Measurements from ENCODE around the gene STAT4. TPM values are rescaled to one million over a fixed set of nuclear protein-coding genes. Genes with fewer than 3 reads are reported as not detected.

The STAT4 gene
- total and polyA plus RNA-seq, 4 donors, result 0.85 to 7.9 (median 3.2) TPM

- DNase-seq (ENCODE audit: low spot score), result no peak
- H3K9ac ChIP-seq (ENCODE audit: low read depth in 1 of 2, low read length in 2 of 2), result no peak overlapping the region
- peaks cover 14 to 57% (median 39%) of the 10 kb centered on the region in 4 donors for H3K4me1 ChIP-seq (ENCODE audit: control insufficient read depth in 4 of 4, insufficient read depth in 4 of 4, low read length in 3 of 4)
- no peaks in the 10 kb centered on the region for H3K9me3 ChIP-seq (ENCODE audit: control insufficient read depth in 4 of 4, low read length in 3 of 4)
- peak overlapping the region in 1 of 3 donors; percentile 12 for H3K4me3 ChIP-seq (ENCODE audit: low read depth in 1 of 3, low read length in 3 of 3)
- WGBS, result 31% methylated on average over 2 of the region's 2 CpGs
- H3K27me3 ChIP-seq (ENCODE audit: control insufficient read depth in 4 of 4, insufficient read depth in 4 of 4, low read length in 3 of 4), result no peaks in the 10 kb centered on the region
- H3K36me3 ChIP-seq (ENCODE audit: control insufficient read depth in 4 of 4, insufficient read depth in 3 of 4, low read depth in 1 of 4, low read length in 3 of 4), result no peaks in the 10 kb centered on the region
- no peak for TF ChIP-seq REST (IDR thresholded peaks at IDR 0.05)
- no peak for TF ChIP-seq EGR1 (IDR thresholded peaks at IDR 0.05; ENCODE audit: low read depth in 2 of 2)
- TF ChIP-seq JUND (IDR thresholded peaks at IDR 0.05), result peak in 1 of 2 donors; percentile 53
- TF ChIP-seq GABPA (IDR thresholded peaks at IDR 0.05 in 1 of 2, conservative IDR thresholded peaks at IDR 0.05 in 1 of 2), result no peak
- TF ChIP-seq YY1 (IDR thresholded peaks at IDR 0.05), result peak; percentile 85
- TF ChIP-seq CTCF (IDR thresholded peaks at IDR 0.05; ENCODE audit: low read depth, low read length, missing input control), result no peak
- TF ChIP-seq MAX (IDR thresholded peaks at IDR 0.05), result peak; percentile 0
- no peak for TF ChIP-seq RAD21 (IDR thresholded peaks at IDR 0.05)
- no peak for TF ChIP-seq NR2F2 (IDR thresholded peaks at IDR 0.05)
- no peak for TF ChIP-seq FOXA1 (IDR thresholded peaks at IDR 0.05)
- TF ChIP-seq HNF4A (conservative IDR thresholded peaks at IDR 0.05), result peak; percentile 24 to 68
- TF ChIP-seq ATF3 (IDR thresholded peaks at IDR 0.05), result no peak
- no peak for TF ChIP-seq FOXA2 (IDR thresholded peaks at IDR 0.05)
- peak; percentile 45 to 55 for TF ChIP-seq RXRA (IDR thresholded peaks at IDR 0.05)
- TF ChIP-seq SP1 (IDR thresholded peaks at IDR 0.05), result peak; percentile 65
- TF ChIP-seq ZBTB33 (IDR thresholded peaks at IDR 0.05), result no peak
- TF ChIP-seq TAF1 (conservative IDR thresholded peaks at IDR 0.05), result no peak
- TF ChIP-seq HNF4G (IDR thresholded peaks at IDR 0.05), result no peak
- peak overlapping the region; percentile 73 to 77 for H3K27ac ChIP-seq (ENCODE audit: low read depth in 1 of 2, low read length in 2 of 2)
Observed at GRCh38 chr2:191177751-191178736, 27.2 kb upstream of the STAT4 start.

Measured in liver (tissue), 9 donors.